HL-60/S4 treated with phorbol 12-myristate 13-acetate at 8.2 ng/mL for 4 days and 3 days (cell line): ENCODE measurements around the gene CNTNAP5.

Experiments used
- in situ Hi-C: fragments of 300-500 bp; cut with MboI; formaldehyde crosslinking; loops from 2 replicates; pipeline ENCODE4 v1.15.0; 2022; ENCODE audit warnings: low sequenced_read_pairs

CNTNAP5 gene

GRCh38 chr2:124149571-124149970, 124.5 kb downstream of the CNTNAP5 start:
- in situ Hi-C loops, result no loop called here

- in situ Hi-C loops, result no loop called here
Observed at GRCh38 chr2:124151691-124152090, 126.6 kb downstream of the CNTNAP5 start.

GRCh38 chr2:124153713-124154112, 128.6 kb downstream of the CNTNAP5 start:
- in situ Hi-C loops, result no loop called here

GRCh38 chr2:124159166-124159565, 134.1 kb downstream of the CNTNAP5 start:
- in situ Hi-C loops, result no loop called here

GRCh38 chr2:124161542-124161941, 136.5 kb downstream of the CNTNAP5 start:
- in situ Hi-C loops, result no loop called here

GRCh38 chr2:124162256-124162655, 137.2 kb downstream of the CNTNAP5 start:
- in situ Hi-C loops, result no loop called here

GRCh38 chr2:124163840-124164239, 138.8 kb downstream of the CNTNAP5 start:
- in situ Hi-C loops, result no loop called here

GRCh38 chr2:124165698-124166097, 140.6 kb downstream of the CNTNAP5 start:
- in situ Hi-C loops, result no loop called here

GRCh38 chr2:124171472-124172063, 146.5 kb downstream of the CNTNAP5 start:
- in situ Hi-C loops, result no loop called here

GRCh38 chr2:124178719-124179118, 153.6 kb downstream of the CNTNAP5 start:
- in situ Hi-C loops, result no loop called here

- in situ Hi-C loops, result no loop called here
Observed at GRCh38 chr2:124180635-124181034, 155.5 kb downstream of the CNTNAP5 start.

- in situ Hi-C loops, result no loop called here
Observed at GRCh38 chr2:124186801-124187200, 161.7 kb downstream of the CNTNAP5 start.

- in situ Hi-C loops, result no loop called here
Observed at GRCh38 chr2:124187948-124188347, 162.9 kb downstream of the CNTNAP5 start.

GRCh38 chr2:124193706-124194105, 168.6 kb downstream of the CNTNAP5 start:
- in situ Hi-C loops, result no loop called here

- in situ Hi-C loops, result no loop called here
Observed at GRCh38 chr2:124201713-124202112, 176.6 kb downstream of the CNTNAP5 start.

GRCh38 chr2:124209441-124209840, 184.4 kb downstream of the CNTNAP5 start:
- in situ Hi-C loops, result no loop called here

- in situ Hi-C loops, result no loop called here
Observed at GRCh38 chr2:124211461-124211860, 186.4 kb downstream of the CNTNAP5 start.

- in situ Hi-C loops, result no loop called here
Observed at GRCh38 chr2:124213977-124214587, 189.0 kb downstream of the CNTNAP5 start.

GRCh38 chr2:124246170-124246569, 221.1 kb downstream of the CNTNAP5 start:
- in situ Hi-C loops, result no loop called here

- in situ Hi-C loops, result no loop called here
Observed at GRCh38 chr2:124248386-124248785, 223.3 kb downstream of the CNTNAP5 start.

- in situ Hi-C loops, result no loop called here
Observed at GRCh38 chr2:124250433-124250832, 225.3 kb downstream of the CNTNAP5 start.

- in situ Hi-C loops, result no loop called here
Observed at GRCh38 chr2:124254621-124255020, 229.5 kb downstream of the CNTNAP5 start.

- in situ Hi-C loops, result no loop called here
Observed at GRCh38 chr2:124257120-124257519, 232.0 kb downstream of the CNTNAP5 start.
